H9 (cell line): ENCODE results near the gene KIFC3. TPM values are rescaled to one million over a fixed set of nuclear protein-coding genes. Genes with fewer than 3 reads are reported as not detected.
A peak's percentile ranks its signal among the peaks of the same experiment; 100 is the strongest.

Experiments
- DNase-seq: peaks from one replicate; pipeline ENCODE4 v3.0.0-alpha.2; 2017
- H2AFZ ChIP-seq: one replicate; pipeline ENCODE4 v1.6.1; 2013; ENCODE audit warnings: mild to moderate bottlenecking, low read length, control low read depth, moderate library complexity
- H2AK5ac ChIP-seq: 2 replicates; pipeline ENCODE4 v1.6.1; 2013; ENCODE audit warnings: low read length, control low read depth, mixed read lengths; ENCODE audit not compliant: insufficient read length
- H2BK120ac ChIP-seq: one replicate; pipeline ENCODE4 v1.6.1; 2013; ENCODE audit warnings: low read depth, mild to moderate bottlenecking, low read length, control low read depth, inconsistent platforms; ENCODE audit not compliant: poor library complexity, severe bottlenecking
- H2BK12ac ChIP-seq: 2 replicates; pipeline ENCODE4 v1.6.1; 2013; ENCODE audit warnings: low read length, control low read depth, mixed read lengths, low read depth; ENCODE audit not compliant: insufficient read length
- H2BK15ac ChIP-seq: 2 replicates; pipeline ENCODE4 v1.6.1; 2013; ENCODE audit warnings: low read depth, low read length, control low read depth
- H2BK20ac ChIP-seq: one replicate; pipeline ENCODE4 v1.6.1; 2013; ENCODE audit warnings: low read depth, mild to moderate bottlenecking, low read length, control low read depth, inconsistent platforms; ENCODE audit not compliant: poor library complexity, severe bottlenecking
- H2BK5ac ChIP-seq: 2 replicates; pipeline ENCODE4 v1.6.1; 2013; ENCODE audit warnings: low read length, control low read depth, mixed read lengths; ENCODE audit not compliant: insufficient read length
- H3K14ac ChIP-seq: 2 replicates; pipeline ENCODE4 v1.6.1; 2013; ENCODE audit warnings: low read length, control low read depth; ENCODE audit not compliant: insufficient read depth
- H3K18ac ChIP-seq: 2 replicates; pipeline ENCODE4 v1.6.1; 2013; ENCODE audit warnings: low read depth, mild to moderate bottlenecking, mixed read lengths, low read length, control low read depth; ENCODE audit not compliant: insufficient read length
- H3K23ac ChIP-seq: 2 replicates; pipeline ENCODE4 v1.6.1; 2013; ENCODE audit warnings: low read length, control low read depth, mixed read lengths, low read depth; ENCODE audit not compliant: insufficient read length
- H3K23me2 ChIP-seq: 2 replicates; pipeline ENCODE4 v1.6.1; 2013; ENCODE audit warnings: low read depth, mild to moderate bottlenecking, mixed read lengths, low read length, control low read depth; ENCODE audit not compliant: insufficient read length, poor library complexity, severe bottlenecking
- H3K27ac ChIP-seq: 2 replicates; pipeline ENCODE4 v1.5.1; 2013; ENCODE audit warnings: low read length, control low read depth, mixed read lengths, low read depth; ENCODE audit not compliant: insufficient read length
- H3K27me3 ChIP-seq: 2 replicates; pipeline ENCODE4 v1.6.1; 2013; ENCODE audit warnings: low read length, control low read depth, inconsistent platforms; ENCODE audit not compliant: insufficient read depth
- H3K4ac ChIP-seq: 2 replicates; pipeline ENCODE4 v1.6.1; 2013; ENCODE audit warnings: low read depth, mild to moderate bottlenecking, control low read depth, inconsistent platforms, low read length, moderate library complexity
- H3K4me1 ChIP-seq: 2 replicates; pipeline ENCODE4 v1.6.1; 2013; ENCODE audit warnings: low read length, control low read depth, inconsistent platforms; ENCODE audit not compliant: insufficient read depth
- H3K4me2 ChIP-seq: 2 replicates; pipeline ENCODE4 v1.6.1; 2013; ENCODE audit warnings: low read length, control low read depth, mixed read lengths; ENCODE audit not compliant: insufficient read length, insufficient read depth
- H3K56ac ChIP-seq: 2 replicates; pipeline ENCODE4 v1.6.1; 2013; ENCODE audit warnings: low read depth, mild to moderate bottlenecking, mixed read lengths, low read length, control low read depth; ENCODE audit not compliant: insufficient read length
- H3K79me1 ChIP-seq: 2 replicates; pipeline ENCODE4 v1.6.1; 2013; ENCODE audit warnings: low read depth, mild to moderate bottlenecking, moderate library complexity, low read length, control low read depth, inconsistent platforms; ENCODE audit not compliant: insufficient read depth, poor library complexity, severe bottlenecking
- H3K79me2 ChIP-seq: 2 replicates; pipeline ENCODE4 v1.6.1; 2013; ENCODE audit warnings: low read length, control low read depth, inconsistent platforms; ENCODE audit not compliant: insufficient read depth
- H3K9ac ChIP-seq: 2 replicates; pipeline ENCODE4 v1.6.1; 2013; ENCODE audit warnings: low read length, control low read depth, mixed read lengths; ENCODE audit not compliant: insufficient read length; ENCODE audit errors: extremely low read depth
- H3K9me3 ChIP-seq: one replicate; pipeline ENCODE4 v1.6.1; 2013; ENCODE audit warnings: low read depth, low read length, inconsistent platforms; ENCODE audit not compliant: control insufficient read depth
- H3T11ph ChIP-seq: one replicate; pipeline ENCODE4 v1.6.1; 2013; ENCODE audit warnings: mild to moderate bottlenecking, low read length, control low read depth, inconsistent platforms
- H4K20me1 ChIP-seq: one replicate; pipeline ENCODE4 v1.6.1; 2013; ENCODE audit not compliant: control insufficient read depth, insufficient read length, insufficient read depth
- H4K5ac ChIP-seq: 2 replicates; pipeline ENCODE4 v1.6.1; 2013; ENCODE audit warnings: low read depth, mild to moderate bottlenecking, mixed read lengths, low read length, control low read depth; ENCODE audit not compliant: insufficient read length
- H4K8ac ChIP-seq: replicated peaks from 2 replicates; pipeline ENCODE4 v1.6.1; 2013; ENCODE audit warnings: low read length, control low read depth, mixed read lengths, low read depth; ENCODE audit not compliant: insufficient read length
- H4K91ac ChIP-seq: 2 replicates; pipeline ENCODE4 v1.6.1; 2013; ENCODE audit warnings: low read depth, mild to moderate bottlenecking, moderate library complexity, mixed read lengths, low read length, control low read depth; ENCODE audit not compliant: insufficient read length
- H3K27ac Mint-ChIP-seq, 3 experiments: 2 replicates in 2 of 3; 3 replicates in 1 of 3; pipeline ENCODE4 v1.8.0; 2020 to 2021; ENCODE audit warnings: mixed read lengths in 3 of 3, mild to moderate bottlenecking in 1 of 3, moderate library complexity in 1 of 3
- H3K27me3 Mint-ChIP-seq: 2 replicates; pipeline ENCODE4 v1.8.0; 2021; ENCODE audit warnings: low read depth, mild to moderate bottlenecking, moderate library complexity, mixed read lengths
- H3K36me3 Mint-ChIP-seq, 3 experiments: 2 replicates in 2 of 3; 3 replicates in 1 of 3; pipeline ENCODE4 v1.8.0; 2020 to 2021; ENCODE audit warnings: low read depth in 3 of 3, mixed read lengths in 3 of 3; ENCODE audit not compliant: insufficient read depth in 1 of 3
- H3K4me1 Mint-ChIP-seq, 2 experiments: 2 replicates each; pipeline ENCODE4 v1.8.0; 2020; ENCODE audit warnings: mixed read lengths in 2 of 2
- H3K4me3 Mint-ChIP-seq, 2 experiments: 2 replicates in 1 of 2; 3 replicates in 1 of 2; pipeline ENCODE4 v1.8.0; 2020 to 2021; ENCODE audit warnings: mild to moderate bottlenecking in 2 of 2, mixed read lengths in 2 of 2, moderate library complexity in 1 of 2
- H3K9me3 Mint-ChIP-seq, 2 experiments: 2 replicates in 1 of 2; 3 replicates in 1 of 2; pipeline ENCODE4 v1.8.0; 2020; ENCODE audit warnings: mild to moderate bottlenecking in 2 of 2, mixed read lengths in 2 of 2, moderate library complexity in 1 of 2
- WGBS: extraction: QIAGEN DNeasy Blood & Tissue Kit; methylation state at CpG from one replicate; pipeline ENCODE4 v1.1.7; 2013; ENCODE audit warnings: missing lambda C conversion rate, low lambda C conversion rate, mixed read lengths; ENCODE audit not compliant: insufficient read length; ENCODE audit errors: extremely low coverage; 5-methylcytosine and 5-hydroxymethylcytosine counted together
- total RNA-seq: library from RNA; stranded (reverse); gene quantifications from 2 replicates; pipeline ENCODE4 v1.2.1, GENCODE V29; 2021
- TF ChIP-seq, protein P1 (sequence below): fragments of 200-600 bp; sonication (generic); conservative IDR thresholded peaks from 3 replicates; pipeline ENCODE4 v1.8.0; 2021; ENCODE audit warnings: antibody characterized with exemption, mild to moderate bottlenecking

KIFC3 gene
- total RNA-seq, 1 experiment from 2014 or later = 5.0 TPM

- no peak overlapping the region for H2AFZ ChIP-seq
- H3K36me3 Mint-ChIP-seq = peaks cover 4 to 33% (median 25%) of the 10 kb centered on the region in 3 experiments; a peak in 6 of 7 replicates
- no peak overlapping the region for H3K4me2 ChIP-seq
- no peak overlapping the region for H3T11ph ChIP-seq
- H3K23me2 ChIP-seq = no peaks in the 10 kb centered on the region
- no peak overlapping the region for H3K9ac ChIP-seq
- no peak overlapping the region for H3K56ac ChIP-seq
- no peaks in the 10 kb centered on the region for H3K79me1 ChIP-seq
- peaks cover 5 to 8% of the 10 kb centered on the region in 2 experiments for H3K4me1 Mint-ChIP-seq
- no peak overlapping the region for H3K14ac ChIP-seq
- DNase-seq = no peak
- no peak overlapping the region for H3K4ac ChIP-seq
- H2BK120ac ChIP-seq = no peak overlapping the region
- no peak overlapping the region for H2AK5ac ChIP-seq
- TF ChIP-seq, protein P1, sequence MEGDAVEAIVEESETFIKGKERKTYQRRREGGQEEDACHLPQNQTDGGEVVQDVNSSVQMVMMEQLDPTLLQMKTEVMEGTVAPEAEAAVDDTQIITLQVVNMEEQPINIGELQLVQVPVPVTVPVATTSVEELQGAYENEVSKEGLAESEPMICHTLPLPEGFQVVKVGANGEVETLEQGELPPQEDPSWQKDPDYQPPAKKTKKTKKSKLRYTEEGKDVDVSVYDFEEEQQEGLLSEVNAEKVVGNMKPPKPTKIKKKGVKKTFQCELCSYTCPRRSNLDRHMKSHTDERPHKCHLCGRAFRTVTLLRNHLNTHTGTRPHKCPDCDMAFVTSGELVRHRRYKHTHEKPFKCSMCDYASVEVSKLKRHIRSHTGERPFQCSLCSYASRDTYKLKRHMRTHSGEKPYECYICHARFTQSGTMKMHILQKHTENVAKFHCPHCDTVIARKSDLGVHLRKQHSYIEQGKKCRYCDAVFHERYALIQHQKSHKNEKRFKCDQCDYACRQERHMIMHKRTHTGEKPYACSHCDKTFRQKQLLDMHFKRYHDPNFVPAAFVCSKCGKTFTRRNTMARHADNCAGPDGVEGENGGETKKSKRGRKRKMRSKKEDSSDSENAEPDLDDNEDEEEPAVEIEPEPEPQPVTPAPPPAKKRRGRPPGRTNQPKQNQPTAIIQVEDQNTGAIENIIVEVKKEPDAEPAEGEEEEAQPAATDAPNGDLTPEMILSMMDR = peak; percentile 31; the same call in 2 of the 3 replicates
- no peaks in the 10 kb centered on the region for H3K27me3 ChIP-seq
- H2BK20ac ChIP-seq = no peak overlapping the region
- no peaks in the 10 kb centered on the region for H3K9me3 Mint-ChIP-seq
- H3K27ac Mint-ChIP-seq = peak overlapping the region in 1 of 3 experiments; percentile 20; a peak in 1 of 7 replicates
- no peaks in the 10 kb centered on the region for H4K20me1 ChIP-seq
- no peak overlapping the region for H3K23ac ChIP-seq
- no peaks in the 10 kb centered on the region; the same call in 1 of the 2 replicates for H3K4me1 ChIP-seq
- H2BK12ac ChIP-seq = no peak overlapping the region
- no peaks in the 10 kb centered on the region for H3K9me3 ChIP-seq
- H2BK5ac ChIP-seq = no peak overlapping the region
- no CpG with 5 or more reads among the region's 24 CpGs for WGBS
- no peak overlapping the region for H3K18ac ChIP-seq
- H4K91ac ChIP-seq = no peak overlapping the region
- no peaks in the 10 kb centered on the region for H3K79me2 ChIP-seq
- no peak overlapping the region for H4K5ac ChIP-seq
- no peak overlapping the region for H2BK15ac ChIP-seq
- no peaks in the 10 kb centered on the region for H3K27me3 Mint-ChIP-seq
- H3K4me3 Mint-ChIP-seq = no peak overlapping the region
- no peak overlapping the region for H3K27ac ChIP-seq
- H4K8ac ChIP-seq = no peak overlapping the region
Observed at GRCh38 chr16:57755061-57755684, 47.1 kb downstream of the KIFC3 start.
